ENCODE results near the gene SAMD14. TPM values are rescaled to one million over a fixed set of nuclear protein-coding genes. Genes with fewer than 3 reads are reported as not detected.
A peak's percentile ranks its signal among the peaks of the same experiment; 100 is the strongest.

The SAMD14 gene
- total RNA-seq, 1 donor from 2014 or later: 0.26 TPM

DNA sequence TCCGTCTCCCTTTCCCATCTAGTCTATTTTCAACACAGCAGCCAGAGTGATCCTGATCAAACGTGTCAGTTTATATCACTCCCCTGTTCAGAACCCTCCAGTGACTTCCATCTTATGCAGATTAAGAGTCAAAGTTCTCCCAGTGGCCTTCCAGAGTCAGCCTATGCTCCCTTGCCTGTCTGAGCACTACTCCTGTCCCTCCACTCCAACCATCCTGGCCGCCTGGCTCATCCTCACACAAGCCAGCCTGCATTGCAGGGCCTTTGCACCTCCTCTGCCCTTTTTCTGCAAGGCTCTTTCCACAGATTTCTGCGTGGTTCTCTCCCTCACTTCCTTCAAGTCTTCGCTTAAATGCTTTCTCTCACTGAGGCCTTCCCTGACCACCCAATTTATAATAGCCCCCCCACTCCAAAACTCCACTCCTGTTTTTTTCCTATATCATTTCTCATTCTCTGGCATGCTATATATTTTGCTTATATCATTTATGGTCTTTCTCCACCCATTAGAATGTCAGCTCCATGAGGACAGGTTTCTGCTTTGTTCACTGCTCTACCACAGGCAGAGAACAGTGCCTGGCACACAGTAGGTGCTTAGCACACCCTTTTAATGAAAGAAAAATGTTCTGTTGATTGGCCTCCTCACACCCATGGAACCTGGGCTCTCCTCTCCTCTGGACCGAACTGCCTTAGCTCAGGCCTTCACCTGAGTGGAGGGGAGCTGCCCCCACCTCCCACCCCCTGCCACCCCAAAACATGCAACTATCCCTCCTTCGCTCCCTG lies 9.3 kb downstream of the SAMD14 start:
- FAIRE-seq (no peak), DNase-seq (ENCODE audit: low read depth) (no peak)
- TF ChIP-seq, protein P1, sequence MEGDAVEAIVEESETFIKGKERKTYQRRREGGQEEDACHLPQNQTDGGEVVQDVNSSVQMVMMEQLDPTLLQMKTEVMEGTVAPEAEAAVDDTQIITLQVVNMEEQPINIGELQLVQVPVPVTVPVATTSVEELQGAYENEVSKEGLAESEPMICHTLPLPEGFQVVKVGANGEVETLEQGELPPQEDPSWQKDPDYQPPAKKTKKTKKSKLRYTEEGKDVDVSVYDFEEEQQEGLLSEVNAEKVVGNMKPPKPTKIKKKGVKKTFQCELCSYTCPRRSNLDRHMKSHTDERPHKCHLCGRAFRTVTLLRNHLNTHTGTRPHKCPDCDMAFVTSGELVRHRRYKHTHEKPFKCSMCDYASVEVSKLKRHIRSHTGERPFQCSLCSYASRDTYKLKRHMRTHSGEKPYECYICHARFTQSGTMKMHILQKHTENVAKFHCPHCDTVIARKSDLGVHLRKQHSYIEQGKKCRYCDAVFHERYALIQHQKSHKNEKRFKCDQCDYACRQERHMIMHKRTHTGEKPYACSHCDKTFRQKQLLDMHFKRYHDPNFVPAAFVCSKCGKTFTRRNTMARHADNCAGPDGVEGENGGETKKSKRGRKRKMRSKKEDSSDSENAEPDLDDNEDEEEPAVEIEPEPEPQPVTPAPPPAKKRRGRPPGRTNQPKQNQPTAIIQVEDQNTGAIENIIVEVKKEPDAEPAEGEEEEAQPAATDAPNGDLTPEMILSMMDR (IDR thresholded peaks at IDR 0.05; ENCODE audit: insufficient read depth, low read length, severe bottlenecking): no peak
- Histone ChIP-seq H3K36me3 (ENCODE audit: control insufficient read depth, insufficient read depth, low read length) (no peaks in the 10 kb centered on the region), H3K27me3 (ENCODE audit: control insufficient read depth, insufficient read depth, low read length) (peaks cover 5% of the 10 kb centered on the region), H3K4me3 (ENCODE audit: low read depth, low read length) (no peak overlapping the region)

DNA sequence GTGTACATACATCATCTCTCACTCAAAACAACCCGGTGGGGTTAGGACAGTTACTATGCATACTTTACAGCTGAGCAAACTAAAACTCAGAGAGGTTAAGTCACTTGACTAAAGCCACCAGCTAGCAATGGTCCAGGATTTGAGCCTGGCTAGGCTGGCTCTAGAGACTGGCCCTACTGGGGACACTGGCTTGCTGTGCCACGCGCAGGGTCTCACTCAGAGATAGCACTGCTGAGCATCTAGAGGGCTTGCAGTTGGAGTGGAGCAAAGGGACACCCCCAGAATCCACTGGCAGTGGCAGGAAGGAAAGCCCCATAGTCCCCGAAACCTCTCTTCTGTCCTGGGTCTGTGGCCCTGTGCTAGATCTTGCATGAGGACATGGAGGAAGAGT lies 11.1 kb downstream of the SAMD14 start:
- peak; percentile 64 for FAIRE-seq
- Histone ChIP-seq H3K36me3 (ENCODE audit: control insufficient read depth, insufficient read depth, low read length) (no peaks in the 10 kb centered on the region), H3K4me3 (ENCODE audit: low read depth, low read length) (no peak overlapping the region), H3K27me3 (ENCODE audit: control insufficient read depth, insufficient read depth, low read length) (peaks cover 5% of the 10 kb centered on the region)
- TF ChIP-seq, protein P1 (IDR thresholded peaks at IDR 0.05; ENCODE audit: insufficient read depth, low read length, severe bottlenecking): no peak
- no peak for DNase-seq (ENCODE audit: low read depth)

DNA sequence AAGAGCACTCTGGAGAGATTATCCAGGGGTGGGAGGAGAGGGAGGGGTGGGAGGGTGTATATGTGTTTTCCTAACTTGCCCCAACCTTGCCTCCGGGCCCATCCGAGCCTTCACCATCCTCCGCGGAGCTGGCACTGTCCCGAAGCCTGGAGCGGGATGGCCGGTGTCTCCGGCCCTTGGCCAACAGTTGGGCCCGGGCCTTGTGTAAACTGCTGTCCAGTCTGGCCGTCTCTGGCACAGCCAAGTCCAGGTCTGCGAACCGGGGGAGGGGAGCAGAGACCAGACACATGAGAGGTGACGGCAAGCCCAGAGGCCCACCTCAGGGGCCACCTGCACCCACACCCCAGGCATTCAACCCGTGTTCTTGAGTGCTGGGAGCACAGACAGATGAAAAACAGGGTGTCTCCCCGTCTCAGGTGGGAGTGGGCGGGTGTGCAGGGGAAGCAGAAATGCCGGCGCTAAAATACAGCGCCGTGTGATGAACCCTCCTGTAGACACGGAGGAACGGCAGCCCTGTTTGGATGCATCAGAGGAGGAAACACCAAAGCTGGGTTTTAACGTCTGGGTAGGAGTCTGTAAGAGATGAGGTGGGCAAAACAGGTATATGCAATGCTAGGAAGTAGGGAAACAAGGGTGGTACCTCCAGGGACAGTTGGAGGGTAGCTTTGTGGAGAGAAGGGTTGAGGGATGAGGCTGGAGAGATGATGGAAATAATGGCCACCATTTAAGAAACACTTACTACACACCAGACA lies 11.7 kb downstream of the SAMD14 start:
- Histone ChIP-seq H3K27me3 (ENCODE audit: control insufficient read depth, insufficient read depth, low read length) (peaks cover 5% of the 10 kb centered on the region), H3K36me3 (ENCODE audit: control insufficient read depth, insufficient read depth, low read length) (no peaks in the 10 kb centered on the region), H3K4me3 (ENCODE audit: low read depth, low read length) (no peak overlapping the region)
- FAIRE-seq: no peak
- DNase-seq (ENCODE audit: low read depth): no peak
- TF ChIP-seq, protein P1 (IDR thresholded peaks at IDR 0.05; ENCODE audit: insufficient read depth, low read length, severe bottlenecking): no peak

DNA sequence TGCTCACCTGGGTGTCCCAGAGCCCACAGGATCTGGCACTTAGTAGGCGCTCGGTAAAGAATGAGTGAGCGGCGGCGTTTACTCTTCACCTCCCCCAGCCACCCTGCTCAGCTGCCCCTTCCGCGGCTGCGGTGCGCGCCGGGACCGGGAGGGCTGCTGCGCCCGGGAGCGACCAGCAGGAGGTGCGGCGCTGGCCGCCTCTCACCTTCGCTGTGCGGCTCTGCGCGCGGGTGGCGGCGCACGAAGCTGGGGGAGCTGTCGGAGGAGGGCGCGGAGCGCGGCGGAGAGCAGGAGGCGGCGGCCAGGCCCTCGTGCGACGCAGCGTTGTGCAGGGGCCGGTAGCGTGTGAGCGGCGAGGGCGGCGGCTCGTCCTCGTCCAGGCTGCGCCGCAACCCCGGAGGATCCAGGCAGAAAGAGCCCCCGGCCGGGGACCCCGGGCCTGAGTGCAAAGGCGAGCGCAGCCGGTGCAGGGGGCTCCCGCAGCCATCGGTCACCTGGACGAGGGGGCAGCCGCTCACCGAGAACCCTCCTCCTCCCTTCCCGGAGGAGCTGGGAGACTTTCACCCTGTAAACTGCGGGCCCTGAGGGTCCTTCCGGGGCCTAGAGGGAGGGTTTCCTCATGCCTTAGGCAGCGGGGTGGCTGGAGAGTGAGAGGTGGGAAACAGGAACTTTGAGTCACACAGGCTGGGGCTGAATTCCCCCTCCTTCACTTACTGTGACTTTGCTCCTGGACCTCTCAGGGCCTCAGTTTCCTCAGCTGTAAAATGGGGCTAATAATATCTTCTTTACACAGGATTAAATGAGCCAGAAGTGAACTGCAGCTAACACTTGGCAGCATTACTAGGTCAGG lies 12.5 kb downstream of the SAMD14 start:
- FAIRE-seq: no peak
- Histone ChIP-seq H3K27me3 (ENCODE audit: control insufficient read depth, insufficient read depth, low read length) (peaks cover 5% of the 10 kb centered on the region), H3K4me3 (ENCODE audit: low read depth, low read length) (no peak overlapping the region), H3K36me3 (ENCODE audit: control insufficient read depth, insufficient read depth, low read length) (no peaks in the 10 kb centered on the region)
- TF ChIP-seq, protein P1 (IDR thresholded peaks at IDR 0.05; ENCODE audit: insufficient read depth, low read length, severe bottlenecking): peak; percentile 78
- DNase-seq (ENCODE audit: low read depth): peak; percentile 52

DNA sequence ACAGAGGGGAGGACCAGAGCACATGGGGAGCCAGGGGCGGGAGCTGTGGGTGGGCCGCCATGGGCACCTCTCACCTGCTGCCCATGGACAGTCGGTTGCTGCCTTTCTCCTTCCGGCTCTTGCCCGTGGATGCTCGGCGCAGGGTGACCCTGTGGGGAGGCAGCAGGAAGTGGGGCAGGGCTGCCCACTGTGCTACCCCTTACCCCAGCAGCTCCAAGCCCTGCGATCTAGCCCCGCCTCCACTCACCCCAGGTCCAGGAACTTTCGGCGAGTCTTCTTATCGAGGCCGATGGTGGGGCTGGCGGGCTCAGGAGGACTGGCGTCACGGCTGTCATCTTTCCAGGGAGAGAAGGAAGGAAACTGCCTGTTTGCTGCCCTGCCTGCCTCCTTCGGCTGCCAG lies 14.2 kb downstream of the SAMD14 start:
- DNase-seq (ENCODE audit: low read depth): no peak
- no peak for FAIRE-seq

More for the DNA sequence above, 14.2 kb downstream of the SAMD14 start:
- Histone ChIP-seq H3K27me3 (ENCODE audit: control insufficient read depth, insufficient read depth, low read length) (peaks cover 5% of the 10 kb centered on the region), H3K36me3 (ENCODE audit: control insufficient read depth, insufficient read depth, low read length) (no peaks in the 10 kb centered on the region), H3K4me3 (ENCODE audit: low read depth, low read length) (no peak overlapping the region)
- TF ChIP-seq, protein P1 (IDR thresholded peaks at IDR 0.05; ENCODE audit: insufficient read depth, low read length, severe bottlenecking): no peak
